GM12878 (cell line): ENCODE measurements around the gene DSEL. TPM values are rescaled to one million over a fixed set of nuclear protein-coding genes. Genes with fewer than 3 reads are reported as not detected.

Experiments used
- ATAC-seq: fragments of 200-7000 bp; cut with Tn5 transposase; 3 replicates; pipeline ENCODE4 v1.9.1; 2020; ENCODE audit warnings: mild to moderate bottlenecking, moderate library complexity
- BruUV-seq: library from RNA; stranded (reverse); fragments of 400-500 nt; replicated peaks from 2 replicates; lab custom pipeline; 2021; lab: Mats Ljungman, UMichigan
- CTCF ChIA-PET: fragments of 300-600 bp; sonication (Branson Sonifier 250); formaldehyde crosslinking; extraction: SDS; loops from one replicate; lab custom pipeline; 2021; ENCODE audit warnings: inconsistent platforms; lab: Yijun Ruan, JAX
- POLR2A ChIA-PET: fragments of 350-600 bp; formaldehyde crosslinking; extraction: SDS; loops from one replicate; lab custom pipeline; 2021; ENCODE audit warnings: inconsistent platforms; lab: Charles Lee
- RAD21 ChIA-PET: fragments of 300-600 bp; sonication (Branson Sonifier 250); formaldehyde crosslinking; loops from one replicate; lab custom pipeline; 2023; ENCODE audit warnings: antibody characterized with exemption; ENCODE audit not compliant: unreplicated experiment; lab: Charles Lee
- SMC1A ChIA-PET: fragments of 300-600 bp; sonication (Branson Sonifier 250); formaldehyde crosslinking; loops from one replicate; lab custom pipeline; 2023; ENCODE audit not compliant: unreplicated experiment, uncharacterized antibody; lab: Charles Lee
- DNase-seq: peaks from one replicate; pipeline ENCODE4 v3.0.0-alpha.2; 2011; ENCODE audit warnings: low read depth, low spot score
- FAIRE-seq: peaks from 3 replicates; lab custom pipeline; 2011; peaks lifted over from hg19 to GRCh38; lab: Jason Lieb, UNC
- H2AFZ ChIP-seq: 2 replicates; pipeline ENCODE4 v1.6.0; 2011; ENCODE audit warnings: low read depth, low read length, control low read depth; ENCODE audit not compliant: control insufficient read depth
- H3K27ac ChIP-seq: 2 replicates; pipeline ENCODE4 v1.5.1; 2011; ENCODE audit warnings: control low read depth; ENCODE audit not compliant: control insufficient read depth, insufficient read depth
- H3K27me3 ChIP-seq, 2 experiments: replicated peaks in 1 of 2; 2 replicates each; pipeline versions ENCODE4 v1.6.0 to v1.6.1; 2011; ENCODE audit warnings: low read length in 1 of 2; ENCODE audit not compliant: control insufficient read depth in 2 of 2, insufficient read depth in 2 of 2
- H3K36me3 ChIP-seq, 2 experiments: 2 replicates each; pipeline ENCODE4 v1.5.1; 2011; ENCODE audit warnings: low read length in 1 of 2; ENCODE audit not compliant: control insufficient read depth in 2 of 2, insufficient read depth in 2 of 2
- H3K4me1 ChIP-seq: 2 replicates; pipeline ENCODE4 v1.6.1; 2011; ENCODE audit warnings: mild to moderate bottlenecking, low read length, moderate library complexity, mixed read lengths; ENCODE audit not compliant: control insufficient read depth, insufficient read depth
- H3K4me2 ChIP-seq: 2 replicates; pipeline ENCODE4 v1.6.0; 2011; ENCODE audit warnings: control low read depth; ENCODE audit not compliant: control insufficient read depth, insufficient read depth
- H3K4me3 ChIP-seq: fragments of 200-600 bp; sonication (generic); 2 replicates; pipeline ENCODE4 v1.5.1; 2016
- H3K79me2 ChIP-seq: 2 replicates; pipeline ENCODE4 v1.6.0; 2011; ENCODE audit warnings: low read length; ENCODE audit not compliant: control insufficient read depth, insufficient read depth
- H3K9ac ChIP-seq: 2 replicates; pipeline ENCODE4 v1.8.0; 2011; ENCODE audit warnings: low read length, control low read depth, mixed read lengths; ENCODE audit not compliant: control insufficient read depth, insufficient read depth
- H3K9me3 ChIP-seq: replicated peaks from 3 replicates; pipeline ENCODE4 v1.5.1; 2011; ENCODE audit warnings: mild to moderate bottlenecking, low read length; ENCODE audit not compliant: control insufficient read depth, insufficient read depth
- H4K20me1 ChIP-seq: 2 replicates; pipeline ENCODE4 v1.6.0; 2011; ENCODE audit not compliant: control insufficient read depth, insufficient read depth
- BCLAF1 ChIP-seq: fragments of 450-650 bp; IDR thresholded peaks from 2 replicates; pipeline ENCODE4 v1.6.1; 2017; ENCODE audit warnings: antibody characterized with exemption, mild to moderate bottlenecking, moderate library complexity
- BRCA1 ChIP-seq: IDR thresholded peaks from 2 replicates; pipeline ENCODE4 v1.6.1; 2011; ENCODE audit warnings: low read depth, low read length, improper control_type of control experiment
- EP300 ChIP-seq, 2 experiments: fragments of 150-350 bp in 1 of 2; IDR thresholded peaks; 2 replicates each; pipeline ENCODE4 v1.6.1; 2011 to 2012; ENCODE audit warnings: low read depth in 2 of 2, low read length in 2 of 2, borderline replicate concordance in 1 of 2, improper control_type of control experiment in 1 of 2, inconsistent platforms in 1 of 2; ENCODE audit not compliant: control insufficient read depth in 1 of 2
- MXI1 ChIP-seq: fragments of 150-350 bp; IDR thresholded peaks from 2 replicates; pipeline ENCODE4 v1.6.1; 2011; ENCODE audit warnings: low read depth, mild to moderate bottlenecking, inconsistent platforms, low read length, improper control_type of control experiment
- NFYB ChIP-seq: IDR thresholded peaks from 2 replicates; pipeline ENCODE4 v1.6.1; 2011; ENCODE audit warnings: low read depth, mild to moderate bottlenecking, low read length, improper control_type of control experiment, moderate library complexity; ENCODE audit not compliant: insufficient read depth
- NR2F1 ChIP-seq: fragments of 450-650 bp; conservative IDR thresholded peaks from 2 replicates; pipeline ENCODE4 v1.6.1; 2017; ENCODE audit warnings: mild to moderate bottlenecking
- PAX5 ChIP-seq: IDR thresholded peaks from 2 replicates; pipeline ENCODE4 v1.6.1; 2011; ENCODE audit warnings: low read depth, low read length, borderline replicate concordance
- PML ChIP-seq: IDR thresholded peaks from 2 replicates; pipeline ENCODE4 v1.6.1; 2012; ENCODE audit warnings: low read length, inconsistent platforms
- POU2F2 ChIP-seq: IDR thresholded peaks from 3 replicates; pipeline ENCODE4 v1.6.1; 2011; ENCODE audit warnings: low read depth, mild to moderate bottlenecking, low read length, borderline replicate concordance
- RB1 ChIP-seq: fragments of 450-650 bp; formaldehyde crosslinking; IDR thresholded peaks from 2 replicates; pipeline ENCODE4 v1.6.1; 2017; ENCODE audit warnings: mild to moderate bottlenecking, borderline replicate concordance
- RCOR1 ChIP-seq: conservative IDR thresholded peaks from 2 replicates; pipeline ENCODE4 v1.6.1; 2012; ENCODE audit warnings: low read depth, low read length, improper control_type of control experiment
- RELA ChIP-seq: fragments of 450-650 bp; IDR thresholded peaks from 2 replicates; pipeline ENCODE4 v1.8.0; 2014; ENCODE audit warnings: borderline replicate concordance; ENCODE audit not compliant: partially characterized antibody
- USF1 ChIP-seq: IDR thresholded peaks from 2 replicates; pipeline ENCODE4 v1.6.1; 2011; ENCODE audit warnings: borderline replicate concordance, low read depth, mild to moderate bottlenecking, moderate library complexity, mixed read lengths, low read length; ENCODE audit not compliant: insufficient read depth; ENCODE audit errors: extremely low read length
- USF2 ChIP-seq: IDR thresholded peaks from 2 replicates; pipeline ENCODE4 v1.6.1; 2011; ENCODE audit warnings: low read depth, low read length, improper control_type of control experiment, borderline replicate concordance
- ZNF217 ChIP-seq: fragments of 450-650 bp; IDR thresholded peaks from 2 replicates; pipeline ENCODE4 v1.6.1; 2017; ENCODE audit warnings: antibody characterized with exemption, mild to moderate bottlenecking
- ZNF24 ChIP-seq: fragments of 450-650 bp; IDR thresholded peaks from 2 replicates; pipeline ENCODE4 v1.6.1; 2017; ENCODE audit warnings: antibody characterized with exemption, mild to moderate bottlenecking
- WGBS: methylation state at CpG from one replicate; pipeline ENCODE4 v1.1.6; 2016; ENCODE audit warnings: low lambda C conversion rate; ENCODE audit not compliant: insufficient replicate concordance, insufficient coverage; ENCODE audit errors: missing lambda C conversion rate; 5-methylcytosine and 5-hydroxymethylcytosine counted together
- in situ Hi-C: fragments of 300-500 bp; cut with MboI; formaldehyde crosslinking; loops from 9 replicates; pipeline ENCODE4 v1.14.3; 2018; ENCODE audit warnings: mixed read lengths
- intact Hi-C: fragments of 100-400 bp; cut with micrococcal nuclease; formaldehyde crosslinking; loops from one replicate; pipeline ENCODE4 v1.14.2; 2022; ENCODE audit not compliant: unreplicated experiment
- polyA plus RNA-seq, 11 experiments: library from polyadenylated mRNA; depleted of rRNA in 4 of 11; unstranded in 6 of 11; stranded (reverse) in 5 of 11; fragments of >200 nt; fragmentation: Nextera tagmentation in 4 of 11; fragmentation: Illumina TruSeq in 1 of 11; extraction: Ambion mirVana in 4 of 11; extraction: Trizol in 1 of 11; gene quantifications; 1 replicate in 1 of 11; 2 replicates in 10 of 11; pipeline versions ENCODE4 v1.2.1 to v1.2.3, GENCODE V29; 2011 to 2016; ENCODE audit warnings: inconsistent platforms in 2 of 11, missing spikeins in 2 of 11, low read depth in 1 of 11
- total RNA-seq, 4 experiments: library from RNA; depleted of rRNA in 3 of 4; stranded (reverse); fragments of >200 nt in 3 of 4; fragmentation: Illumina TruSeq in 1 of 4; extraction: Trizol in 1 of 4; gene quantifications; 2 replicates each; pipeline versions ENCODE4 v1.2.1 to v1.2.3, GENCODE V29; 2013 to 2021

DSEL gene
- total and polyA plus RNA-seq, 10 of the 15 experiments (the other 5 are each of a cell fraction or from before 2014, with no cell fraction given): 0.03 TPM; not detected in 9

- Histone ChIP-seq H3K4me3 (no peak overlapping the region), H2AFZ (no peak overlapping the region), H3K9ac (no peak overlapping the region), H3K36me3 (no peaks in the 10 kb centered on the region), H3K4me1 (no peaks in the 10 kb centered on the region), H3K9me3 (no peaks in the 10 kb centered on the region), H3K79me2 (no peaks in the 10 kb centered on the region), H3K27ac (no peak overlapping the region), H3K4me2 (no peak overlapping the region), H3K27me3 (peaks cover 0 to 1% of the 10 kb centered on the region in 2 experiments; a peak in 2 of 4 replicates), H4K20me1 (no peaks in the 10 kb centered on the region)
- in situ Hi-C loops (no loop called here), intact Hi-C loops (no loop called here)
- ChIA-PET POLR2A (no interaction called here), RAD21 (no interaction called here), CTCF (interaction anchor here (1.0 kb wide), 1 partner anchor 1146 kb away, joined by 3 read pairs; no protein-coding TSS in a partner anchor), SMC1A (interaction anchor here (1.3 kb wide), 1 partner anchor 11 kb away, joined by 4 read pairs; no protein-coding TSS in a partner anchor)
- ATAC-seq (no peak), FAIRE-seq (no peak), DNase-seq (no peak)
- no TSS peak for BruUV-seq
- WGBS: 26% methylated on average over 6 of the region's 6 CpGs
- TF ChIP-seq BRCA1: no peak
- TF ChIP-seq ZNF24: no peak
- no peak for TF ChIP-seq RELA
- no peak for TF ChIP-seq RCOR1
- TF ChIP-seq USF2: no peak
- TF ChIP-seq POU2F2: no peak
- no peak for TF ChIP-seq MXI1
- no peak for TF ChIP-seq NFYB
- TF ChIP-seq ZNF217: no peak
- no peak for TF ChIP-seq BCLAF1
- no peak for TF ChIP-seq EP300 (IDR thresholded peaks at IDR 0.05; ENCODE audit: borderline replicate concordance in 1 of 2, control insufficient read depth in 1 of 2, low read depth in 2 of 2, low read length in 2 of 2)
- no peak for TF ChIP-seq NR2F1
- no peak for TF ChIP-seq PML
- TF ChIP-seq PAX5: no peak
- TF ChIP-seq USF1: no peak
- no peak for TF ChIP-seq RB1
Observed at GRCh38 chr18:67514901-67515540, 1.5 kb downstream of the DSEL start.
